Measurements from ENCODE around the gene TRA2B. TPM values are rescaled to one million over a fixed set of nuclear protein-coding genes. Genes with fewer than 3 reads are reported as not detected.
"Not testable (repeated sequence)": the region's sequence is repeated elsewhere in the genome, so short reads cannot be mapped to it uniquely, and the experiment has no call there.

The TRA2B gene
- total RNA-seq, 5 donors from 2014 or later (not counting 1 experiment from before 2014, with no cell fraction given), result 166 to 583 (median 175) TPM

DNA sequence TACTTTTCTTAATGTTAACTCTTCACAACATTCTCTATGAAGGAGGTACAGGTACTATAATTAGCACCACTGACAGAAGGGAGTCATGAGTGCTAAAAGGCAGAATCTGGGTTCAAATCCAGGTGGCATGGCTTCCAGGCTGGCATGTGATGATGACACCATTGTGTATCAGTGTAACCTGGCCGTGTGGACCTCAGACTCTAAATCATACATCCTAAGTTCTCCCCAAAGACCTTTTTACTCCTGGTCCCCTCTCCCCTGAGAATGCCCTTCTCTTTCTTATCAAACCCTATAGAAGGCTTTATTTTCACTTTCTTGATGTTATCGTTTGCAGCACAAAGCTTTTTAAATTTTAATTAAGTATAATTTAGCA, 26.8 kb downstream of the TRA2B start:
- Mint-ChIP-seq H3K4me1 (peaks cover 3 to 25% (median 6%) of the 10 kb centered on the region in 3 donors), H3K36me3 (peaks cover 18% of the 10 kb centered on the region)
- H3K9me3 ChIP-seq; POLR2A ChIA-PET; H3K9me3 Mint-ChIP-seq; DNase-seq; H3K4me3 Mint-ChIP-seq; H3K4me1 ChIP-seq (ENCODE audit: control insufficient read depth in 1 of 2, extremely low read depth in 1 of 2, insufficient read depth in 2 of 2, low read length in 2 of 2); CTCF ChIA-PET; H3K27me3 Mint-ChIP-seq; H3K27ac Mint-ChIP-seq; H3K4me3 ChIP-seq (ENCODE audit: control insufficient read depth in 1 of 2, extremely low read depth in 1 of 2, low read length in 1 of 2); H3K27me3 ChIP-seq (replicated peaks in 1 of 2; ENCODE audit: control insufficient read depth in 2 of 2, extremely low read depth in 1 of 2, insufficient read depth in 2 of 2, low read length in 1 of 2): not testable (repeated sequence)
- Histone ChIP-seq H3K36me3 (ENCODE audit: control insufficient read depth in 2 of 2, extremely low read depth in 1 of 2, insufficient read depth in 1 of 2, low read length in 1 of 2) (peaks cover 0 to 29% of the 10 kb centered on the region in 2 donors), H3K27ac (ENCODE audit: low read length) (peak overlapping the region; percentile 14)
- WGBS (ENCODE audit: insufficient coverage), result no CpG with 5 or more reads among the region's 2 CpGs
- ATAC-seq (replicated peaks in 1 of 4), result peak in 2 of 4 experiments; percentile 1 to 3

DNA sequence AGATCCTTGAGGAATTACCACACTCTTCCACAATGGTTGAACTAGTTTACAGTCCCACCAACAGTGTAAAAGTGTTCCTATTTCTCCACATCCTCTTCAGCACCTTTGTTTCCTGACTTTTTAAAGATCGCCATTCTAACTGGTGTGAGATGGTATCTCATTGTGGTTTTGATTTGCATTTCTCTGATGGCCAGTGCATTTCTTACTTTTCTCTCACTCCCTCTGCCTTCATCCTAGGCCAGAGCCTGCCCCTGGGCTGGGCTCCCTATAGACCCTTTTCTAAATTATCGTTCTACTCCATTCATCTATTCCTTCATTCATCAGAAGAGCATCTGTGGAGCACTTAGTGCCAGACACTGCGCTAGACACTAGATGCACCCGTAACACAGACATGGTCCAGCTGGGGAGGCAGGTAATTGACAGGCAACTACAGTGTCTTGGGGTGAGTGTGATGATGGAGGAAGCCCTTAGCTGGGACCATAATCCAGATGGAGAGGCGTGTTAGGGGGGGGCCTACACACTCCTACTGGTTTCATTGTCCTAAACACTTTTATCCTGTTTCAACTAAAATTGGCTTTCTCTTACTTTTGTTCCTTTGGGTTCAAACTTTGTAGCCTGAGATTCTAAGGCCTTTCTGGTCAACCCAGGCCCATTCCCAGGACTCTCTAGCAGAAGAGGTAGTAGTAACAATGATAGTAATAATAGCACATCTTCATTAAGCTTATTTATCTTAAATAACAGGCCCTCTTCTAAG, 27.3 kb downstream of the TRA2B start:
- WGBS (ENCODE audit: insufficient coverage), result no CpG with 5 or more reads among the region's 5 CpGs
- H3K27ac Mint-ChIP-seq, result peak overlapping the region; percentile 44 to 68
- H3K9me3 ChIP-seq; POLR2A ChIA-PET; DNase-seq; H3K4me3 ChIP-seq (ENCODE audit: control insufficient read depth in 1 of 2, extremely low read depth in 1 of 2, low read length in 1 of 2); H3K9me3 Mint-ChIP-seq; H3K4me1 ChIP-seq (ENCODE audit: control insufficient read depth in 1 of 2, extremely low read depth in 1 of 2, insufficient read depth in 2 of 2, low read length in 2 of 2); CTCF ChIA-PET; H3K27me3 ChIP-seq (replicated peaks in 1 of 2; ENCODE audit: control insufficient read depth in 2 of 2, extremely low read depth in 1 of 2, insufficient read depth in 2 of 2, low read length in 1 of 2); H3K27me3 Mint-ChIP-seq: not testable (repeated sequence)
- peaks cover 14% of the 10 kb centered on the region for H3K36me3 Mint-ChIP-seq
- Histone ChIP-seq H3K36me3 (ENCODE audit: control insufficient read depth in 2 of 2, extremely low read depth in 1 of 2, insufficient read depth in 1 of 2, low read length in 1 of 2) (peaks cover 0 to 24% of the 10 kb centered on the region in 2 donors), H3K27ac (ENCODE audit: low read length) (peak overlapping the region; percentile 14)
- H3K4me3 Mint-ChIP-seq, result peak overlapping the region in 1 of 3 donors; percentile 41
- peak in 2 of 4 experiments; percentile 8 to 20 for ATAC-seq (replicated peaks in 1 of 4)
- peaks cover 3 to 25% (median 6%) of the 10 kb centered on the region in 3 donors for H3K4me1 Mint-ChIP-seq

DNA sequence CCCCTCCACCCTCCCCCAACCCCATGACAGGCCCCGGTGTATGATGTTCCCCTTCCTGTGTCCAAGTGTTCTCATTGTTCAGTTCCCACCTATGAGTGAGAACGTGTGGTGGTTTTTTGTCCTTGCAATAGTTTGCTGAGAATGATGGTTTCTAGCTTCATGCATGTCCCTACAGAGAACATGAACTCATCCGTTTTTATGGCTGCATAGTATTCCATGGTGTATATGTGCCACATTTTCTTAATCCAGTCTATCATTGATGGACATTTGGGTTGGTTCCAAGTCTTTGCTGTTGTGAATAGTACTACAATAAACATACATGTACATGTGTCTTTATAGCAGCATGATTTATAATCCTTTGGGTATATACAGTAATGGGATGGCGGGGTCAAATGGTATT, 27.9 kb downstream of the TRA2B start:
- no CpG with 5 or more reads among the region's 4 CpGs for WGBS (ENCODE audit: insufficient coverage)
- H3K4me3 Mint-ChIP-seq; H3K4me3 ChIP-seq (ENCODE audit: control insufficient read depth in 1 of 2, extremely low read depth in 1 of 2, low read length in 1 of 2); H3K27me3 ChIP-seq (replicated peaks in 1 of 2; ENCODE audit: control insufficient read depth in 2 of 2, extremely low read depth in 1 of 2, insufficient read depth in 2 of 2, low read length in 1 of 2); ATAC-seq (replicated peaks in 1 of 4); H3K27ac ChIP-seq (ENCODE audit: low read length); DNase-seq; POLR2A ChIA-PET; H3K9me3 Mint-ChIP-seq; H3K27me3 Mint-ChIP-seq; CTCF ChIA-PET; H3K4me1 ChIP-seq (ENCODE audit: control insufficient read depth in 1 of 2, extremely low read depth in 1 of 2, insufficient read depth in 2 of 2, low read length in 2 of 2); H3K9me3 ChIP-seq: not testable (repeated sequence)
- peaks cover 10% of the 10 kb centered on the region for H3K36me3 Mint-ChIP-seq
- H3K27ac Mint-ChIP-seq, result peak overlapping the region in 1 of 2 donors; percentile 68
- H3K36me3 ChIP-seq (ENCODE audit: control insufficient read depth in 2 of 2, extremely low read depth in 1 of 2, insufficient read depth in 1 of 2, low read length in 1 of 2), result peaks cover 0 to 19% of the 10 kb centered on the region in 2 donors
- peaks cover 2 to 25% (median 6%) of the 10 kb centered on the region in 3 donors for H3K4me1 Mint-ChIP-seq

DNA sequence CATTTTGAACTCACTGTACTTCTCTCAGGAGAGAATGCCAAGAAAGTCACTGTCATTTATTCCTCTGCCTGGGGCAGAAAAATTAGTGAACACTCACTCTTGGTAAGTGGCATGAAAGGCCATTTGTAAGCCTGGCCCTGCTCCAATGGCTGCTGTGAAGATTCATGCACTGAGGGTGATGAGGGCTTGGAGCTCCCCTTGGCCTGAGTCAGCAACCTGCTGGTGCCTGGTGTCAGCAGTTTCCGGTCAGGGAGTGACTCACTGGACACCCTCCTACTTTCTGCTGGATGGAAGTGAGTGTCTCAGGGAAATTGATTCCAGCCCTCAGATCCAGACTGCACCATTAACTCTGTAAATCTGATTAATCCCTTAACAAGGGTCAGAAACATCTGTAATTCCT, 37.6 kb downstream of the TRA2B start:
- H3K27ac Mint-ChIP-seq, result no peak overlapping the region
- Histone ChIP-seq H3K9me3 (no peaks in the 10 kb centered on the region), H3K4me1 (ENCODE audit: control insufficient read depth in 1 of 2, extremely low read depth in 1 of 2, insufficient read depth in 2 of 2, low read length in 2 of 2) (no peaks in the 10 kb centered on the region), H3K4me3 (ENCODE audit: control insufficient read depth in 1 of 2, extremely low read depth in 1 of 2, low read length in 1 of 2) (no peak overlapping the region), H3K27me3 (replicated peaks in 1 of 2; ENCODE audit: control insufficient read depth in 2 of 2, extremely low read depth in 1 of 2, insufficient read depth in 2 of 2, low read length in 1 of 2) (peaks cover 0 to 15% of the 10 kb centered on the region in 2 experiments), H3K27ac (ENCODE audit: low read length) (no peak overlapping the region), H3K36me3 (ENCODE audit: control insufficient read depth in 2 of 2, extremely low read depth in 1 of 2, insufficient read depth in 1 of 2, low read length in 1 of 2) (no peaks in the 10 kb centered on the region)
- ATAC-seq (replicated peaks in 1 of 4), result no peak
- CTCF ChIA-PET, result no interaction called here
- no peaks in the 10 kb centered on the region for H3K4me1 Mint-ChIP-seq
- peaks cover 3% of the 10 kb centered on the region for H3K36me3 Mint-ChIP-seq
- H3K4me3 Mint-ChIP-seq, result no peak overlapping the region
- no peak for DNase-seq
- peaks cover 6 to 11% (median 6%) of the 10 kb centered on the region in 3 donors for H3K9me3 Mint-ChIP-seq
- no CpG with 5 or more reads among the region's 1 CpG for WGBS (ENCODE audit: insufficient coverage)
- POLR2A ChIA-PET, result no interaction called here
- peaks cover 0 to 9% of the 10 kb centered on the region in 2 donors for H3K27me3 Mint-ChIP-seq

DNA sequence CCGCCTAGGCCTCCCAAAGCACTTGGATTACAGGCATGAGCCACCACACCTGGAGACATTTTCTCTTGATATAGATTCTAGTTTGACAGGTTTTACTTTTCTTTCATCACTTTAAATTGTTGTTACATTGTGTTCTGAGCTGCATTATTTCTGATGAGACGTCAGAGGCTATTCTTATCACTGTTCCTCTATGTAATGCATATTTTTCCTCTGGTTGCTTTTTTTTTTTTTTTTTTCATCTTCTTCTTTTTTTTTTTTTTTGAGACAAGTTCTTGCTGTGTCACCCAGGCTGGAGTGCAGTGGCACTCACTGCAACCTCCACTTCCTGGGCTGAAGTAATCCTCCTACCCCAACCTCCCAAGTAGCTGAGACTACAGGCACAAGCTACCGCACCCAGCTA, 41.2 kb downstream of the TRA2B start:
- no peak overlapping the region for H3K27ac ChIP-seq (ENCODE audit: low read length)
- WGBS (ENCODE audit: insufficient coverage), result 100% methylated on average over 1 of the region's 3 CpGs
- H3K4me3 ChIP-seq (ENCODE audit: control insufficient read depth in 1 of 2, extremely low read depth in 1 of 2, low read length in 1 of 2), result no peak overlapping the region
- Mint-ChIP-seq H3K36me3 (peaks cover 3% of the 10 kb centered on the region), H3K4me1 (no peaks in the 10 kb centered on the region), H3K27me3 (peaks cover 2 to 5% of the 10 kb centered on the region in 2 donors), H3K4me3 (no peak overlapping the region), H3K27ac (no peak overlapping the region), H3K9me3 (peaks cover 6 to 11% (median 6%) of the 10 kb centered on the region in 3 donors)
- H3K4me1 ChIP-seq (ENCODE audit: control insufficient read depth in 1 of 2, extremely low read depth in 1 of 2, insufficient read depth in 2 of 2, low read length in 2 of 2), result no peaks in the 10 kb centered on the region
- DNase-seq (no peak), ATAC-seq (replicated peaks in 1 of 4) (no peak)
- peaks cover 0 to 11% of the 10 kb centered on the region in 2 experiments for H3K27me3 ChIP-seq (replicated peaks in 1 of 2; ENCODE audit: control insufficient read depth in 2 of 2, extremely low read depth in 1 of 2, insufficient read depth in 2 of 2, low read length in 1 of 2)
- H3K36me3 ChIP-seq (ENCODE audit: control insufficient read depth in 2 of 2, extremely low read depth in 1 of 2, insufficient read depth in 1 of 2, low read length in 1 of 2), result no peaks in the 10 kb centered on the region
- no peaks in the 10 kb centered on the region for H3K9me3 ChIP-seq
- CTCF ChIA-PET, result no interaction called here
- POLR2A ChIA-PET, result interaction anchor here in 1 of 2 donors (0.7 kb wide), 1 partner anchor 683 kb away, joined by 3 read pairs; no protein-coding TSS in a partner anchor

DNA sequence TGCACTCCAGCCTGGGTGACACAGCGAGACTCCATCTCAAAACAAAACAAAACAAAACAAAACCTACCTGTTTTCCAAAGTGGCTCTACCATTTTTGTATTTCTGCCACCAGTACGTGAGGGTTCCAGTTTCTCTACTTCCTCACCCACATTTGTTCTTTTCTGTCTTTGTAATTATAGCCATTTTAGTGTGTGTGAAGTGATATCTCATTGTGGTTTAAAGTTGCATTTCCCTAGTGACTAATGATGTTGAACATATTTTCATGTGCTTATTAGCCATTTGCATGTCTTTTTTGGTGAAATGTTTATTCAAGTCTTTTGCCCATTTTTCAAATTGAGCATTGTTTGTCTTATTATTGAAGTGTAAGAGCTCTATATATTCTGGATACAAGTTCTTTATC, 50.7 kb downstream of the TRA2B start:
- WGBS (ENCODE audit: insufficient coverage), result no CpG with 5 or more reads among the region's 2 CpGs

More for the DNA sequence above, 50.7 kb downstream of the TRA2B start:
- H3K4me1 Mint-ChIP-seq, result no peaks in the 10 kb centered on the region
- H3K4me3 ChIP-seq (ENCODE audit: control insufficient read depth in 1 of 2, extremely low read depth in 1 of 2, low read length in 1 of 2), result no peak overlapping the region
- H3K9me3 Mint-ChIP-seq, result peaks cover 0 to 3% (median 0%) of the 10 kb centered on the region in 3 donors
- CTCF ChIA-PET, result no interaction called here
- POLR2A ChIA-PET, result no interaction called here
- peaks cover 0 to 3% of the 10 kb centered on the region in 2 donors for H3K27me3 Mint-ChIP-seq
- no peaks in the 10 kb centered on the region for H3K36me3 Mint-ChIP-seq
- no peak overlapping the region for H3K27ac ChIP-seq (ENCODE audit: low read length)
- no peak overlapping the region for H3K27ac Mint-ChIP-seq
- no peaks in the 10 kb centered on the region for H3K36me3 ChIP-seq (ENCODE audit: control insufficient read depth in 2 of 2, extremely low read depth in 1 of 2, insufficient read depth in 1 of 2, low read length in 1 of 2)
- no peak for DNase-seq
- H3K9me3 ChIP-seq, result no peaks in the 10 kb centered on the region
- H3K4me3 Mint-ChIP-seq, result no peak overlapping the region
- H3K27me3 ChIP-seq (replicated peaks in 1 of 2; ENCODE audit: control insufficient read depth in 2 of 2, extremely low read depth in 1 of 2, insufficient read depth in 2 of 2, low read length in 1 of 2), result peaks cover 0 to 3% of the 10 kb centered on the region in 2 experiments
- no peaks in the 10 kb centered on the region for H3K4me1 ChIP-seq (ENCODE audit: control insufficient read depth in 1 of 2, extremely low read depth in 1 of 2, insufficient read depth in 2 of 2, low read length in 2 of 2)
- ATAC-seq (replicated peaks in 1 of 4), result no peak

Data from T-cell (primary cell).